ELF-1 (cell line): ENCODE measurements around the gene PPP2R2C.

Experiments used
- DNase-seq: peaks from one replicate; pipeline ENCODE4 v3.0.0-alpha.2; 2016; ENCODE audit warnings: low read depth, low spot score

The PPP2R2C gene

GRCh38 chr4:6347511-6348045 is 124.8 kb downstream of the PPP2R2C start:
- DNase-seq, result no peak

DNA sequence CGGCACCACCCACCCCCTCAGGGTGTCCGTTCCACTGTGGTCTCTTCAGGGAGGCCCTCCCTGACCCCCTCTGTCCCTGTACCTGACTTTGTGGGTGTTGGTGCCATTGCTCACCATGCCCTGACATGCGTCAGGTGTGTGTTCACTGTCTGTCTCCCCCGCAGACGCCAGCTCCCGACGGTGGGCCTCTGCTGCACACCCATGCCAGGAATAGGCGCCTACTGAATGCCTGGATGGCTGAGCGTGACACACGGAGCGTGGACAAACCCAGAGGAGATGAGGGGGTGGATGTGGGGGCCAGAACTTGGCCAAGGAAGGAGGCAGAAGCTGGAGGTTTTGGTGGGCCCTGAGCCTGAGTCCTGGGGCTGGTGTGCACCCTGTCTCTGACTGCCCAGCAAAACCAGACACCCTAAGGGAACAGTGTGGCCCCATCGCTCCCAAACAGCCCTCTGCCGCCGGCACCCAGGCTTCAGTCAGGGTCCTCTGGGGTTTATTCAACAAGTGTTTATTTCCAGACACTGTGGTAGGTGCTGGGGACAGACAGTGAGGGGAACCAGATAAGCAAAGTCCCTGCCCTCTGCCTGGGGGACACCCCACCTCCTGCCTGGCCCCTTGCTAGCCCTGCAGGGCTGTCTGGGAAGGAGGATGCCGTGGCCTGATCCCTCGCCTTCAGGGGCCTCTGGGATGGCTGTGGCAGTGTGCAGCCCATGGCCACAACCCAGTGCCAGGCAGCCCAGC is 125.9 kb downstream of the PPP2R2C start:
- DNase-seq, result no peak

DNA sequence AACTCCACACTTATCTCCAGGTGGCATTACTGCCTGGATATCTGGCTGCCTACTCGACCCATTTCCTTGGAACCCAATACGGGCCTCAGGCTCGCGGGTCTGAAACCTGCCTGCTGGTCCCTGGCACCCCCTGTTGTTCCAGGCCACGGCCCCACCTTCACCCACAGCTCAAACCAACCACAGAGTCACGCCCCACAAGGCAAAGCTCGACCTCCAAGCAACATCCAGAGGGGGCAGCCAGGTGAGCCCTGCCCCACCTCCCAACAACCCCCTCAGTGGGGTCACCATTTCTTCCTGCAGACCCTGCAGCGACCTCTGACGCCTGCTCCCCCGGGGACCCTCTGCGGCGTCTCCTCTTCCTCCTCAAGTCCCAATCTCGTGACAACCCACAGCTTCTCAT is 126.5 kb downstream of the PPP2R2C start:
- DNase-seq, result no peak

GRCh38 chr4:6345096-6345830 is 127.2 kb downstream of the PPP2R2C start:
- DNase-seq, result no peak

DNA sequence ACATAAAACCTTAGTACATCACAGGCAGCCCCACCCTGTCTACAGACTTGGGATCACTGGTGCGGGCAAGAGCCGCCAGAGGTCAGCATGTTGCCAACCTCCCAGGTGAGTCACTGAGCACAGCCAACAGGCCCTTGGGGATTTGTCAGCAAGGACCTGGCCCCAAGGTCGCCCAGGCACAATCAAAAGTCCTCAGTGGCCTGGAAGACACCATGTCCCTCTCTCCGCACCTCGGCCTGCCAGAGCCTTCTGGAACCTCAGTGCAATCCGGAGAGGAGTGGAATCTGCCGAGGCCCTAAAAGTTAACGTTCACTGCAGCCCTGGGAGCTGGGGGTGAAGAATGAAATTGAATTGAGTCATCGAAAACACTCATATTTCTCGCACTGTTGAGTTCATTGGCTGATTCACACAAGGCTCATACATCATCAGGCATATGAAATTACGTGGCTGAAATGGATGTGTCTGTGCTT is 128.4 kb downstream of the PPP2R2C start:
- DNase-seq, result peak; percentile 50

DNA sequence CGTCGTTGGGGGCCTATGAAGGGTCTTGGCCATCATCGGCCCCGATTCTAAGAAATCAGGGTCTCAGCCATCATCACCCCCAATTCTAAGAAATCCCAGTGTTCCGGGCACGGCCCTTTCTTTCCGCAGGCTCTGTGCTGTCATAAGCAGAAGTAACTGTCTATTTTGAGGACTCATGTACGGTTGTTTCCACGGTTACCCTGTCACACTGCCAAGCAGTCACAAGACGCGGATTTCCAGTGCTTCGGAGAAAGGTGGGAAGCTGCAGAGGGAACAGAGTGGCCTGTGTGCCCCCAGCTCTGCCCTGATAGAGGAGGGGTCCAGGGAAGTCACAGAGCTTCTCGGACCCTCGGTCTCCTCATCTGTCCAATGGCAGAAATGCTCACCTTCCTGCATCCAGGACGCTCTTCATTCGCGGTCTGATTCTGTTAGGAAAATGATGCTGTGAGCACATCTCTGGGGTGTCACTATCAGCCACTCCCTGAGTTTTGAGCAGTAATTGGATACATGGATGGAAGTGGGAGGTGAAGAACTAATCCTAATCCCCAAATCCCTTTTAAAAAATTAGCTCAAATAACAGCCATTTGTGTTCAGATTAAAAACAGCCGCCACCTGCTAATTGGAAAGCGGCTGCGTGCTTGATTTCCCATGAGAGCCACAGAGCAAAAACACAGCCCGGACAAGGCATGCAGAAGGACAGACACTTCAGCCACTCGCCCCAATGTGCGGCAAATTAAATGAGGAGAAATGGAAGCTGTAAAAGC is 129.7 kb downstream of the PPP2R2C start:
- no peak for DNase-seq

GRCh38 chr4:6341696-6342095 is 130.7 kb downstream of the PPP2R2C start:
- DNase-seq, result no peak

GRCh38 chr4:6340446-6341015 is 131.9 kb downstream of the PPP2R2C start:
- DNase-seq, result no peak

DNA sequence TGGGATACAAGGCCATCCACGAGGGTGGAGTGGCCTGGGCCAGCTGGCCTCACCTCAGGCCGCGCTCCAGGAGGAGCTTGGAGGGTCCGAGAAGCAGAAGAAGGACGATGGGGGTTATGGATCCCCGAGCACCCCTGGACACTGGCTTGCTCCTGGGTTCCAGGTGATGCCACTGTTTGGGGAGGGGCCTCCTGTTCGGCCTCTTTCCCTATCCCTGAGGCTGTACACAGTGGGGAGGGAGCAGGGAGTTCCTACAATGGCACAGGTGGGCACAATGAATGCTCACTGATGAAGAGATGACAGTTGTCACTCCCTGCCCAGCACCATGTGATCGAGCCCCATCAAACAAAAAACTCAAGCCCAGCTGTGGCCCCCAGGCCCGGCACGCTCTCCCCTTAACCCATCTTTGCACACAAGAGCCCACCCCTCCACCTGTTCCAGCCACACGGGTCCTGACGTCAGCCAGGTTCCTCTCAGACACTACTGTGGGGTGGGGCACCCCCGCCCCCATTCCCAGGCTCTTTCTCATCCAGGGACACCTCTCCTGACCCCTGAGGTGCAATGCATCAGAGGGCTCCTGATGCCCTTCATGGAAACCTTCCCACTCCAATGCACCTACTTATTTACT is 132.5 kb downstream of the PPP2R2C start:
- DNase-seq, result no peak

GRCh38 chr4:6338951-6339817 is 133.2 kb downstream of the PPP2R2C start:
- no peak for DNase-seq

DNA sequence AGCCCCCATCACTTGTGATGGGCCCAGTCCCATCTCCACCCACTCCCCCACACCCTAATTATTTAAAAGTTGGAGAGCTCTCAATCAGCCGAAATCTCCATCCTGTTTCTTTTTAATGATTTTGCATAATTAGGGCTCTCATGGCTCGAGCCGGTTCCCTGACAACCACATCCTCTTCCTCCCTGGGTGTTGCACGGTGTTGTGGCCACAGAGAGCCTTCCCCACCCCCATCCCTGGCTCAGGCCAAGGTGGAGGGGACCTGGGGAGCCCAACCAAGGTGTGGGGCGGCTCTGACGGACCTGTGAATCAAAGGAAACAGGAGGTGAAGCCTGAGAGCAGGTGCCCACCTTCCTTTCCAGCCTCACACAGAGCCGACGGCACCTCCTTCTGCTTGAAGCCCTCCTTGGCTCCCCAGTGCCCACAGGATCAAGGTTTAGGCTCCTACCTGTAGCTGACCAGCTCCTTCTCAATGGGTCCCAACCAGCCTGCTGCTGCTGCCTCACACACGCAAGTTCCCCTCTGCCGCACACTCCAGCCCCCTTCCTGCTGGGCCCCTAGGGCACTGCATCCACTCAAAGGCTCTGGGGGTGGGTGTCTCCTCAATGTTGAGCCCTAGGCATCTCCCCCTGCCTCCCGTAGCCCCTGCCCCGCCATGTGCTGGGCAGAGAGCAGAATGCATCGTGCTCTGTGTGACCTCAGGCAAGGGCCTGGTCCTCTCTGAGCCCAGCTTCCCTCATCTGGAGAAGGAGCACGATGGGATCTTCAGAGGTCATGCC is 134.1 kb downstream of the PPP2R2C start:
- no peak for DNase-seq

DNA sequence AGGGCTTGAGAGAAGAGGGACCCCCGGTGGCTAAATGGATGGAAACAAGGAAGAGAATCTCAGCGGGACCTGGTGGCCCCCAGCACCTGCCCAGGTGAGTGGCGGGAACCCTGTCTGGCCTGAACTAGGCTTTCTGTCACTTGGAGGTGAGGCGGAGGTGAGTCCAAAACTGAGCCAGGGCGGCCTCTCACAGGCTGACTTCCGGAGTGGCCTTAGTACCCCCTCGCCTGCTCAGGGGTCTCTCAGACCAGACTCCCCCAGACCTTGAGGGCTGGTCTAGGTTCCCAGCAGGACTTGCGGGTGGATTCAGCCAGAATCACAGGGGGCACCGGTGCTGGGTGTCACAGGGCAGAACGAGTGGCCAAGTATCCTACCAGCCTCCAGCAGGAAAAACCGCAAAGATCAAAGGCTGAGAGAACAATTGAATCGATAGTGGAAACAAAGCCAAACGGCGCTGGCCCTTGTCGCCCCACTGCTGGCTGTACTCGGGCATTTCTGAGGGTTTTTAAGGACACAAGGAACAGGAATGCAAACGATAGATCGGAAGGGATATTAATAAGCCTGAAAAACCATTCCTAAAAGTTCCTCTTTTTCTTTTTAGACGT is 135.0 kb downstream of the PPP2R2C start:
- peak; percentile 75 for DNase-seq

GRCh38 chr4:6336166-6336565 is 136.2 kb downstream of the PPP2R2C start:
- DNase-seq, result no peak

- DNase-seq, result no peak
These were observed 137.3 kb downstream of the PPP2R2C start for GRCh38 chr4:6335040-6335590.

DNA sequence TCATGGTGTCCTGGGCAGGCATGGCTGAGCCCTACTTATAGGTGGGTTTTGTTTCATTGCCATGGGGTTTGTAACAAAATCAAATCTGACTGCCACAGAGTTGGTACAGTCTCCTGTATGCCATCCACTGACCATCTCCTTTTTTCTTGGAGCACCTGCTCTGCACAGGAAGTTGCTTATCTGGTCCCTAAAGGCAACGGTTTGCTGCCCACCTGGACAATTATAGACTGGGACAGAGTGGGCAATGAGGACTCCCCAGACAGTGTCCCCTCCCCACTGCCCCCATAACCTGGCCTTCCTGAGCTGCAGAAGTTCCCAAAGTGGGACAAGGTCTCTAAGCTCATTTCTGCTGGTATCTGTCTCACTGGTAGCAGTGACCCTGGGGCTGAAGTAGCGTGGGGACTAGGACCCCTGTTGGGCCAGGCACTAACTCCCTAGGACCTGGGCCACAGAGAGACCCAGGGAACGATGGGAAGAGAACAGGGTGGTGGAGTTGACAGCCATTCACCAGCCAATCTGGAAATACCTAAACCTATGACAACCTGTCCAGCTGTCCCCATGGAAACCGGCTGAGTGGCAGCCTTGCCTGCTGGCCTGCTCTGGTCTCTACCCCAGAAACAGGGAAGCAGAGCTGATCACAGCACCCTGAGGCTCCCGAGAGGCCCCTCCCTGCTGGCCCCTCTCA is 138.1 kb downstream of the PPP2R2C start:
- DNase-seq, result no peak

GRCh38 chr4:6333301-6334202 is 138.9 kb downstream of the PPP2R2C start:
- DNase-seq, result no peak

GRCh38 chr4:6332669-6333050 is 139.8 kb downstream of the PPP2R2C start:
- no peak for DNase-seq
